NCI-H2171 (cell line): ENCODE data around the gene ZCCHC4.
A peak's percentile ranks its signal among the peaks of the same experiment; 100 is the strongest.

Experiments
- DNase-seq: peaks from one replicate; lab custom pipeline; 2025; lab: John Stamatoyannopoulos, UW

ZCCHC4 gene, protein sequence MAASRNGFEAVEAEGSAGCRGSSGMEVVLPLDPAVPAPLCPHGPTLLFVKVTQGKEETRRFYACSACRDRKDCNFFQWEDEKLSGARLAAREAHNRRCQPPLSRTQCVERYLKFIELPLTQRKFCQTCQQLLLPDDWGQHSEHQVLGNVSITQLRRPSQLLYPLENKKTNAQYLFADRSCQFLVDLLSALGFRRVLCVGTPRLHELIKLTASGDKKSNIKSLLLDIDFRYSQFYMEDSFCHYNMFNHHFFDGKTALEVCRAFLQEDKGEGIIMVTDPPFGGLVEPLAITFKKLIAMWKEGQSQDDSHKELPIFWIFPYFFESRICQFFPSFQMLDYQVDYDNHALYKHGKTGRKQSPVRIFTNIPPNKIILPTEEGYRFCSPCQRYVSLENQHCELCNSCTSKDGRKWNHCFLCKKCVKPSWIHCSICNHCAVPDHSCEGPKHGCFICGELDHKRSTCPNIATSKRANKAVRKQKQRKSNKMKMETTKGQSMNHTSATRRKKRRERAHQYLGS

GRCh38 chr4:25312496-25313200, at the start of gene ZCCHC4:
ZCCHC4 (plus strand) TSS chr4:25312774; CDS start chr4:25312810, 36 bp downstream.
- peak; percentile 66 for DNase-seq

- no peak for DNase-seq
These were observed 40.7 kb upstream of the ZCCHC4 start for GRCh38 chr4:25271866-25272265.

DNA sequence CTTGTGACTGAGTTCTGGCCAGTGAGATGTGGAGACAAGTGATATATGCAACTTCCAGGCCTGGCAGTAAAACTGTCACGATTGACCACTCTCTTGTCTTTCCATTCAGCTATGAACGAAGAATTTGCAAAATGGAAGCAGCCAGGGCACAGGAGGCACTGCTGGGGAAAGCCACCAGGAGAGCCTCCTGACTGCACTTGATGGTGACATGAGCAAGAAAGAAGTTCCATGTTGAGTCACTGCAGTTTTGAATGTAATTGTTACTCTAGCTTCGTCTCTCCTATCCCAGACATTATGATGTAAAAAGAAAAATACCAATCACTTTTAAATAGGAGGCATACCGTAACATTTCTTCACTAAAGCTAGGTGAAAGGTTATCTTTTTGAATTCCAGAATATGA, 32.4 kb upstream of the ZCCHC4 start:
- no peak for DNase-seq

- no peak for DNase-seq
These were observed 28.6 kb upstream of the ZCCHC4 start for GRCh38 chr4:25283948-25284347.

DNA sequence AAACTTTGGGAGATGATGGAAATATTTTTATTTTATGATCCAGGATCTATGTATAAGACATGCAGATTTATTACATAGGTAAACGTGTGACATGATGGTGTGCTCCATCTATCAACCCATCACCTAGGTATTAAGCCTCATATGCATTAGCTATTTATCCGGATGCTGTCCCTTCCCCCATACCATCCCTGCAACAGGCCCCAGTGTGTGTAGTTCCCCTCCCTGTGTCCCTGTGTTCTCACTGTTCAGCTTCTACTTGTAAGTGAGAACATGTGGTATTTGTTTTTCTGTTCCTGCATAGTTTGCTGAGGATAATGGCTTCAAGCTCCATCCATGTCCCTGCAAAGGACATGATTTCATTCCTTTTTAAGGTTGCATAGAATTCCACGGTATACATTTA, 28.1 kb upstream of the ZCCHC4 start:
- no peak for DNase-seq

GRCh38 chr4:25290490-25291067, 22.0 kb upstream of the ZCCHC4 start:
- no peak for DNase-seq

- DNase-seq: no peak
These were observed 21.3 kb upstream of the ZCCHC4 start for GRCh38 chr4:25291158-25291733.

DNA sequence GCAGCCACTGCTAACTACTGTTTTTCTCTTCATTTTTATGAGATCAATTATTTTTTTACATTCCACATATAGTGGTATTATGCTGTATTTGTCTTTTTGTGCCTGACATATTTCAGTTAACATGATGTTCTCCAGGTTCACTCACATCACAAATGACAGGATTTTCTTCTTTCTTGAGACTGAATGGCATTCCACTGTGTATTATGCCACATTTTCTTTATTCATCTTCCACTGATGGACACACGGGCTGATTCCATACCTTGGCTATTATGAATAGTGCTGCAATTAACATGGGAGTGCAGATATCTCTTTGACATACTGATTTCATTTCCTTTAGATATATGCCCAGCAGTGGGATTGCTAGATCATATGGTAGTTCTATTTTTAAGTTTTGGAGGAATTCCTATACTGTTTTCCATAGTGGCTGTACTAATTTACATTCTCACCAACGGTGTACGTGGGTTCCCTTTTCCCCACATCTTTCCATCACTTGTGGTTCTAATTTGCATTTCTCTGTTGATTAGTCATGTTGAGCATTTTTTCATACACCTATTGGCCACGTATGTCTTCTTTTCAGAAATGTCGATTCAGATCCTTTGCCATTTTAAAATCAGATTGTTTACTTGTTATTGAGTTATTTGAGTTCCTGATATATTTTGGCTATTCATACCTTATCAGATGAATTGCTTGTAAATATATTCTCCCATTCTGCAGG, 14.9 kb upstream of the ZCCHC4 start:
- DNase-seq: no peak

GRCh38 chr4:25299476-25300203, 12.9 kb upstream of the ZCCHC4 start:
- no peak for DNase-seq

DNA sequence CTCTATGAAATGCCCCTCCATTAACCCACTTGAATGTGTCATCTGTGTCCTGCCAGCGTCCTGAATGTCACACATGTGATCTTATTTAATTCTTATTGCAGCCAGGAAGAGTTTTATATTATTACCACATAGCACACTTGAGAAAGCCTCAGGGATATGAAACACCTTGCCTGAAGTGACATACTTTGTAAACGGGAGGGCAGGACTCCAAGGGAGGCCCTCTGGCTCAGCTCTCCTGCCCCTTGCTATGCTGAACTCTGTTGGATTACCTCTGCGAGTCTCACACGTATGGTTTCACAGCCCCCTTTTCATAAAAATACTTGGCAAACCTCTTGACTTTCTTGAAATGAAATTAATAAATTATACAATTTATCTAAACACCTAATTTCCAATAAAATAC, 11.1 kb upstream of the ZCCHC4 start:
- DNase-seq: no peak

GRCh38 chr4:25302626-25303025, 9.9 kb upstream of the ZCCHC4 start:
- no peak for DNase-seq

DNA sequence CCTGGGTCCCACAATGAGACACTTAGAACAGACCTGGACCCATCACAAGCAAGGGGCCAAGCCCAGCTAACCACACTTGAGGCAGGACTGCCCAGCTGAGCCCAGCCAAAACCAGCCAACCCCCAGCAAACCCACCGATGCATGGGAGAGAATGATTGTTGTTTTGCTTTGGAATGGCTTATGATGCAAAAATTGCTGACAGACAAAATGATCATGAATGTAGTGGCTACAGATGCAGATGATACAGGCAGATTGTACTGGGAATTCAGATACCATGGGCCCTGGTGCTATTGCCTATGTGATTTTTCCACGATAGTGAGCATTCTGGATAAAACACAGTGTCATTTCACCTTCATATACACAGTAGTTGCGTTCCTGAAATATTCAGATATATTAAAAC, 9.0 kb upstream of the ZCCHC4 start:
- DNase-seq: no peak

DNA sequence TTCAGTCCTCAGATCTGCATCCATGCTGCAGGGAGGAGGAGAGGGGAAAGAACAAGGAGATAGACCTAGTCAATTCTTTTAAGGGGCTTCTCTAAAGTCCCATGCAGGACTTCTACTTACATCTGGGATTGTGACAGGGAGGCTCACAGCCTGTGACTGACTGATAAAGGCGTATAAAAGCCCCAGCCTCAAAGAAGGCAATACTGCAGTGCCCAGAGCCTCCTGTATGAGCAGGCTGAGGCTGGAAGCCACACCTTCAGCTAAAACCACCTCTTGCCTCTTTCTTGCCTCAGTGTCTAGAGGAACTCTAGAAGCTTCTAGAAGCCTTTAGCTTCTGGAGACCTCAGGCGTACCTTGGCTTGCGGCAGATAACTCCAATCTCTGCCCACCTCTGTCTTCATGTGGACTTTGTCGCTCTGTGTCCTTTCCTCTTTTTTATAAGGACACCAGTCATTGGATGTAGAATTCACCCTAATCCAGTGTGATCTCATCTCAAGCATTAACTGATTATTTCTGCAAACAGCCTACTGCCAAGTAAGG, 6.0 kb upstream of the ZCCHC4 start:
- no peak for DNase-seq

DNA sequence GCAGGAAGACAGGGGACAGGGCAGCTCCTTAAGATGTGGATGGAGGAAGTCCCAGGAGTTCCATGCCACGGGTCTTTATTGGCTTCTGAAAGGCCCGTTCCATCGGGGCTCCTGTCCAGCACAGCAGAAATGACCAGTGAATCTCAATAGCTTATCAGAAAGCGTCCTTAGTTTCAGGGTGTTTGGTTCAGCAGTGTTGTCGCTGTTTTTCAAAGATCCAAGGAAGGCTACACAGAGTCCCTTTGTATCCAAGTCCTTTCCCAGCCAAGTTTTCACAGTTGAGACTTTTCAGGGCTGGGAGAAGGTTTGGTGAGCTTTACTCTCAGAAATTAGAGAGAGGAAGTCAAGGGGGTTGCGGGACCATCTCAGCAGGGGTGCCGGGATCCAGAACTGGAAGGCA, 5.0 kb upstream of the ZCCHC4 start:
- DNase-seq: no peak

DNA sequence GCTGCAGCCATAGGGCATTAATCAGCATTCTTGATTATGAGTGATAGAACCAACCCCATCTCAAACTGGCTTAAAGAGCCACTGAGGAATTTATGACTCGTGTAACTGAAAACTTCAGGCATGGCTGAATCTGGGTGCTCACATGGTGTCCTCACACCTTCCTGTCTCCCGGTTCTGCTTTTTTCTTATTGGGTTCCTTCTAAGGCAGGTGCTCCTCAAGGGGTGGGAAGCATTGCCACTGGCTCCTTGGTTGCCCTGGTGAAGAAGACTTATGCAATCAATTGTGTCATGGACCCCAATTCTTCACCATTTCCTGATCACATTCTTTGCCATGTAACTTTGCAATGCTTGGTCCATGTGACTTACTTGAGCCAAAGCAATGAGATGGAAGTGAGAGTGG, 4.3 kb upstream of the ZCCHC4 start:
- DNase-seq: no peak

- no peak for DNase-seq
These were observed 3.8 kb upstream of the ZCCHC4 start for GRCh38 chr4:25308761-25309160.

DNA sequence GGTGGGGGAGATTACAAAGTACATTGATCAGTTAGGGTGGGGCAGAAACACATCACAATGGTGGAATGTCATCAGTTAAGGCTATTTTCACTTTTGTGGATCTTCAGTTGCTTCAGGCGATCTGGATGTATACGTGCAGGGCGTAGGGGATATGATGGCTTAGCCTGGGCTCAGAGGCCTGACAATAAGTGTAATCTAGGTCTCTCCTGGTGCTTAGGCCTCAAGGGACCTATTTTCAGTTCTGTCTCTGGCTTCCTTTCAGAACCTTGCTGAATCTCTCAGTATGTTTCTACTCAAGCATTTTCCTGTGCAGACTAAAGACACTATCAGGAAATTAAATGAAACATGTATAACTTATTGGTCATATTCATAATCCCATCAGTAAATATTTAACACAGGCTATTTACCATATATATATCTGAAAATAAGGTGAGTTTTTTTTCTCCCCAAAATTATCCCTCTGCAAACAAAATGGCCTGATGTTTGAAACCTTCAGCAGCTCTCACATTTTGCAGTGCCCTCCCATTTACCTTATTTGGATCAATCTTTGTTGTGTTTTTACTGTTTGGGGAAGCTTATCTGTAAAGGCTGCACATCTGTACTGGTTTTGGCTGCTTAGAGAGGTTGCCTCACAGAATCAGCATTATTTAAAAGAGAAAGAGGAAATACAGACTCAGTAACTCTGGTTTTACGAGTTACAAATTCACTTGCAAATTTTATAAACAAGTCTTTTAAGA, 2.3 kb upstream of the ZCCHC4 start:
- DNase-seq: no peak

DNA sequence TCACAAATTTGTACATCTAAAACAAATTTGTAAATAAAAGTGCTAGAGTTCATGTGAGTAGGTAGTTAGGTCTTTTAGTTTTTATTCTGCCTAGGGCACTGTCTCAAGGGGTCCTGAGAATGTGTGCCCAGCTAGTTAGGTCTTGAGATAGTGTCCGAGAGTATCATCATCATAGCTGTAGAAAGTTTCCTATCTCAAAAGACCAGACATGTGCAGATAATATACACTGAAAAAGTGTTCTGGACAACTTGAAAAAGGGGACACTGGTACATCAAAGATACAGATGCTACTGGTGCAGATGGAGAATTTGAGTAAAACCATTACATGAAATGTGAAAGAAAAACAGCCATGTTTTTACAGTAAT, 1.8 kb upstream of the ZCCHC4 start:
- no peak for DNase-seq

- no peak for DNase-seq
These were observed 774 bp downstream of the ZCCHC4 start for GRCh38 chr4:25313201-25313895.

GRCh38 chr4:25320336-25320735, 7.8 kb downstream of the ZCCHC4 start:
- no peak for DNase-seq
